Fibroblast of skin of left biceps (primary cell): ENCODE data around the gene SNRPD1.
"Not testable (repeated sequence)": the region's sequence is repeated elsewhere in the genome, so short reads cannot be mapped to it uniquely, and the experiment has no call there.

Source experiments
- DNase-seq, 2 experiments: peaks; one replicate each; pipeline ENCODE4 v3.0.0-alpha.2; 2013; ENCODE audit warnings: low read depth in 2 of 2

Gene SNRPD1

GRCh38 chr18:21636769-21637168, 24.7 kb downstream of the SNRPD1 start:
- no peak for DNase-seq

DNA sequence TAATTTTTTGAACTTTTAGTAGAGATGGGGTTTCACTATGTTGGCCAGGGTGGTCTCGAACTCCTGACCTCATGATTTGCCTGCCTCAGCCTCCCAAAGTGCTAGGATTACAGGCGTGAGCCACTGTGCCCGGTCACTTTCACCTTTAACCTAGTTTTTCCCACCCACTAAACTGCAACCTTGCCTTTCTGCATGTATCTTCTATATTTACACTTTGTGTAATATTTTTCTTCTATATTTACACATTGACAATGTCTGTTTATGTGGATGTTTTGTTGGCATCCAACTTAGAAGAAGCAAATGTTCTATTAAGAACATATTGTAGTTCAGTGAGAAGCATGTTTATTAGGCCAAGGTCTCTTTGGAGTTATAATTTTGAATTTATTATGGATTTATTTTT, 26.7 kb downstream of the SNRPD1 start:
- no peak for DNase-seq

DNA sequence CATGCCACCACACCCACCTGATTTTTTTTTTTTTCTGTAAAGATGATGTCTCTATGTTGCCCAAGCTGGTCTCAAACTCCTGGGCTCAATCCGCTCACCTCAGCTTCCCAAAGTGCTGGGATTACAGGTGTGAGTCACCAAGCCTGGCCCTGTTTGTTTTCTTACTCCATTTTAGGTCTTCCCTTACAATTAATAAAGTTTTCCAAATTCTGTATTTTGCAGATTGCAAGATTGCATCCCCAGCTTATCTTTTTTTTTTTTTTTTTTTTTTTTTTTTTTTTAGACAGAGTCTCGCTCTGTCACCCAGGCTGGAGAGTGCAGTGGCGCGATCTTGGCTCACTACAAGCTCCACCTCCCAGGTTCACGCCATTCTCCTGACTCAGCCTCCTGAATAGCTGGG, 28.3 kb downstream of the SNRPD1 start:
- DNase-seq = not testable (repeated sequence)

DNA sequence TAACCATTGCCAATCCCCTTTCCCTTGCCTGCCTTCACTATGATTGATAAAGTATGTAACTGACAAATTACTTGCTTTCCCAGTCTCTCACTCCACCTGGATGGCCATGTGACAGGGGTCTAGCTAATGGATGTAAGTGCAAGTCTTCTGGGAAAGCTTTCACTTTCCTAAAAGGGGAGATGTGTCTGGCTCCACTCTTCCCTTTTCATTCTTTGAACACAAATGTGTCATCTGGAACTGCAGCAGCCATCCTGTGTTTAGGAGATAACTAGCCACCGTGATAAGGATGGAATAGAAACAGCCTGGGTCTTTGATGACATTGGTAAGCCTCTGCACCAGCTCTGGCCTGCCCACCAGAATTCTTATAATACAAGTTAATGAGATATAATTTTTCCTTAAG, 38.2 kb downstream of the SNRPD1 start:
- no peak for DNase-seq

DNA sequence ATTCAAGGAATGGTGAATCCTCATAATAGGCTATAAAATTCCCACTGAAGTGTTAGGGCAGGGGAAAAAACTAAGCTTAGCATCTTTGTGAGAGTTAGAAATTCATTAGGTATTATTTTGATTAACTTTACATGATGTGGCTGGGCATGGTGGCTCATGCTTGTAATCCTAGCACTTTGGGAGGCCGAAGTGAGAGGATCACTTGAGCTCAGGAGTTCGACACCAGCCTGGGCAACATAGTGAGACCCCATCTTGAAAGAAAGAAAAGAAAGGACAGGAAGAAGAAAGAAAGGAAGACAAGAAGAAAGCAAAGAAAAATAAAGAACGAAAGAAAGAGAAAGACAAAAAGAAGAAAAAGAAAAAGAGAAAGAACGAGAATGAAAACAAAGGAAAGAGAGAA, 40.0 kb downstream of the SNRPD1 start:
- no peak for DNase-seq

DNA sequence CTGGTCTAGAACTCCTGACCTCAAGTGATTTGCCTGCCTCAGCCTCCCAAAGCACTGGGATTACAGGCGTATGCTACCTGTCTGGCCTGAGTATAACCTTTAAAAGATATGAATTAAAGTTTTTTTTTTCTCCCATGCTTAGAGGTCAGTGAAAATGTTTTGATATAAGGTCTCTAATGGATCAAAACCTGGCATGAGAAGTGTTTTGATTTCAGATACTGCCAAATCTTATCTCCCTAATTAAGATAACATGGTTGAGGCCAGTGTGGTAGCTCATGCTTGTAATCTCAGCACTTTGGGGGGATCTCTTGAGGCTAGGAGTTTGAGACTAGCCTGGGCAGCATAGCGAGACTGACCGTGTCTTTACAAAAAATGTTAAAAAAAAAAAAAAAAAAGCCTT, 41.2 kb downstream of the SNRPD1 start:
- DNase-seq = no peak

- no peak for DNase-seq
Measured at GRCh38 chr18:21656402-21656801, 44.3 kb downstream of the SNRPD1 start.

DNA sequence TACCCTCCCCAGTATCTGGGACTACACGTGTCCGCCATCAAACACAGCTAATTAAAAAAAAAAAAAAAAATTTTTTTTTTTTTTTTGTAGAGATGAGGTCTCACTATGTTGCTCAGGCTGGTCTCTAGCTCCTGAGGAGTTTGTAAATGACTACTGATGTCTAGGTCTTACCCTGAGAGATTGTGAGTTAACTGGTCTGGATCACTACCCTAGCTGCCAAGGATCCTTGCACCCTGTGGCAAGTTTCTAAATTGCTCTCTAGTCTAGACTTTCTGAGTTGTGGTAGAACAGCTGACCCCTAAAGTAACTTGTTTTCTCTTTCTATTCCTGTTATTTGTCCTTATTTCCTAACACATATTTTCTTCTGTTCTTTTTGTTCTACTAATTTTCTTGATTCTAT, 48.0 kb downstream of the SNRPD1 start:
- DNase-seq = no peak

GRCh38 chr18:21662581-21662980, 50.5 kb downstream of the SNRPD1 start:
- no peak for DNase-seq

DNA sequence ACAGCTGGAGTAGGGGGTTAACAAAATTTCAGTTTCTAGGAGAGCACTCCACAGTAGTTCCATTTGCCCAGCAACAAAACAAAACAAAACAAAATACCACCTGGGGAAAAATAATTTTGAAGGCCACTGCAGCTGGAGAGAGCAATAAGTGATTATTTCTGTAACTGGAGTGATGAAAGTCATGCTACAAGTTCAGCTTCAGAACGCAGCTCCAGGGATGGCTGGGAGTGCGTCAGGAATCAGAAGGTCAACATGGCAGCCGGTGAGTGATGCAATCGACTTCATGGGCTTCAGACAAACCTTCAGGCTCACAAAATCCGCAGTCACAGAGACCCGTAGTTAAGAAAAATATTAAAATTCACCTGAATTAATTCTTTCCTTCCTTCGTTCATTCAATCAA, 51.5 kb downstream of the SNRPD1 start:
- DNase-seq = no peak

- no peak for DNase-seq
Measured at GRCh38 chr18:21664069-21664468, 52.0 kb downstream of the SNRPD1 start.

DNA sequence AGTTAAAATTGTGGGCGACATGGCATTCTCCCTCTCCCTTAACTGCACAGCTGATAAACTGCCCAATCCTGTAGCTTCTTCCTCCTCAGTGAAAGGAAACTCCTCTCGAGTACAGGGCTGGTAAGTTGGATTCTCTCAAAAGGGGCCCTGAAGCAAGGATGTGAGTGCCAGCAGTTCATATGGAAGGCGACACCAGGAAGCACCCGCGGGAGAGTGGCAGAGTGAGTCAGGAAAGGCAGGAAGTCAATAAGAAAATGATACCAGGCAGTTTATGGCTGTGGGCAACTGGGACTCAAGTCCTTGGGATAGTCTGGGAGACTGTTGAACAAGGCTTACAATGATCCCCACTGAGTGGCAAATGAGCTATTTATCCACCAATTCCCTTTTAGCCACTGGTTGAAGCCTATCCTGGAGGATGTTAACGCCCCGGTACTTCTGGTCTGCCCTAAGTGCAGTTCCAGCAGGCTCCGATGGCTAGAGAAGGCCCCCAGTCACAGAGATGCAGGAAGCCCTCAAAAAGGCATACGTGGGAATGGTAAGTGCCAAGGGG, 57.7 kb downstream of the SNRPD1 start:
- no peak for DNase-seq

DNA sequence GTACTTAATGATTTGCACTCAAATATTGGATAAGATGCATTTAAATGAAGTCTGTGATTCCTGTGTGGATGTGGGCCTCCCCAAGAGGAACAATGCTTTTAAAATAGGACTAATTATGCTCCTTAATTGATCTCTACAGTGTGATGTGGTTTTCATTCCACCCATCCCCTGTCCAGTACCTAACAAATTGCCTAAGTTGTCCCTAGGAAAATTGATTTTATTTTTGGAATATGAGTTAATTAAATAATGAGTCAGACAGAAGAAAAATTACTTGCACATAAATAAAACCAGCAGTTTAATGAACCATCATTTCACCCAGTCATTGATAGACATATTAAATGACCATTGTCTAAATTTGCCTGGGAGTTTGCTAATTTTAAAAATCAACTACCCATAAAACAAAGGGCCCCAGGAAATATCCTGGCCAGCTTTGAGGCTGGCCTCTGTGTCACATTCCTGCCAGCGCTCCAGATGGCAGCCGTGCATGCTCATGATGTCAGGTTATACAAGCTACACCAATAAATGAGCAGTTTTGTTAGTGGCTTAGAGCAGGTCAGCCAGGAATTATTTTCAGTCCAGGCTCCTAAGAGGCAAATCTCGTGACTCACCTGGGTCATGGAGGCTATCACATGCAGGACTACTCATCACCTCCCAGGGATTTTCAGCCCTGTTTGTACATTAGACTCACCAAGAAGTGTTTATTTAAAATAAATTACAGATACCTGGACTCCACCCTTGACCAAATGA, 60.6 kb downstream of the SNRPD1 start:
- DNase-seq = no peak

DNA sequence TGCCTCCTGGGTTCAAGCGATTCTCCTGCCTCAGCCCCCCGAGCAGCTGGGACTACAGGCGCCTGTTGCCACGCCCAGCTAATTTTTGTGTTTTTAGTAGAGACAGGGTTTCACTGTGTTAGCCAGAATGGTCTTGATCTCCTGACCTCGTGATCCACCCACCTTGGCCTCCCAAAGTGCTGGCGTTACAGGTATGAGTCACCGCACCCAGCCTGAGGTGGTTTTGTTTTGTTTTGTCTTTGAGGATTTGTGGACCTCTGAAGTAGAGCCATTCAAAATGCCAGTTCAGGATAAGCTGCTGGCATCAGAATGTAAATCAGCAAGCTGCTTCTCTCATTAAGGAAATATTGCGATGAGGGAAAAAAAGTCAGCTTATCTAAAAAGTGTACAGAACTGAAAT, 63.2 kb downstream of the SNRPD1 start:
- DNase-seq = not testable (repeated sequence)

GRCh38 chr18:21678859-21679258, 66.7 kb downstream of the SNRPD1 start:
- DNase-seq = no peak

DNA sequence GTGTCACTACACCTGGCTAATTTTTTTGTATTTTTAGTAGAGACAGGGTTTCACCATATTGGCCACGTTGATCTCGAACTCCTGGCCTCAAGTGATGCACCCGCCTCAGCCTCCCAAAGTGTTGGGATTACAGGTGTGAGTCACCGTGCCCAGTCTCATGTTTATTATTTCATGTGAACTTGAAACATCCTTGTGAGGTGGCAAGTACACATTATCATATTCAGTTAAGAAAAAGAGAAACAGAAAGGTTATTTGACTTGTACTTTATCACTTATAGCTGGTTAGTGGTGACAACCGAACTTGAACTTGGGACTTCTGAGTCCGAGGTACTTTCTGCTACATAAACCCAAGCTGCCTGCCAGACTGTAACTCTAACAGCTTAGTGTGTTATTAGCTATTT, 68.0 kb downstream of the SNRPD1 start:
- DNase-seq = no peak

- no peak for DNase-seq
Measured at GRCh38 chr18:21682371-21683051, 70.4 kb downstream of the SNRPD1 start.
